Activated naive CD8-positive, alpha-beta T cell treated with anti-CD3 and anti-CD28 coated beads, Interleukin-2, amount 50 U/mL, for 24 hours (primary cell): Measurements from ENCODE around the gene PPM1H.

Experiments used
- ATAC-seq: fragments of 150-1000 bp; cut with Tn5 transposase; one replicate; pipeline ENCODE4 v1.10.0; 2021
- DNase-seq: peaks from one replicate; pipeline ENCODE4 v3.0.0; 2021
- H3K27ac Mint-ChIP-seq: one replicate; pipeline ENCODE4 v1.8.0; 2021; ENCODE audit warnings: mild to moderate bottlenecking, mixed read lengths
- H3K27me3 Mint-ChIP-seq: one replicate; pipeline ENCODE4 v1.8.0; 2021; ENCODE audit warnings: mixed read lengths
- H3K36me3 Mint-ChIP-seq: one replicate; pipeline ENCODE4 v1.8.0; 2021; ENCODE audit warnings: low read depth, mixed read lengths
- H3K4me1 Mint-ChIP-seq: one replicate; pipeline ENCODE4 v1.8.0; 2021; ENCODE audit warnings: mixed read lengths
- H3K4me3 Mint-ChIP-seq: one replicate; pipeline ENCODE4 v1.8.0; 2021; ENCODE audit warnings: mild to moderate bottlenecking, moderate library complexity, mixed read lengths
- H3K9me3 Mint-ChIP-seq: one replicate; pipeline ENCODE4 v1.8.0; 2021; ENCODE audit warnings: mixed read lengths

PPM1H gene

DNA sequence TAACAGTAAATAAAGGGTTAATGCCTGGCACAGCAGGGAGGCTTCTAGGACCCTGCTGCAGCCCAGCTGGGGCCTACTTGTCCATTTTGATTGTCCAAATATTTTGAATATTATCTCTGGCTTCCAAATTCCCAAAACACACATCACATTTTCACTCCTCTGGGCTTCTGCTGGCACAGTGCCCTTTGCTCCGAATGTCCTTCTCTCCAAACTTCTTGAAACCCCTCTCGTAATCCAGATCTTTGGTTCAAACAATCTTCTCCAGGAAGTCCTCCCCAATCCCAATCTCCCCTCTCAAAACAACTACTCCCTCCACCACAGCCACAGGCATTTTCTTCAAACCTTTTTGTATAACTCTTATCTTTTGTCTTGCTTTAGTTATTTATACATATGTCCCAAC is 225.6 kb downstream of the PPM1H start:
- ATAC-seq (no peak), DNase-seq (no peak)
- Mint-ChIP-seq H3K27me3 (peaks cover 3% of the 10 kb centered on the region), H3K4me3 (no peak overlapping the region), H3K27ac (no peak overlapping the region), H3K4me1 (no peaks in the 10 kb centered on the region), H3K9me3 (no peaks in the 10 kb centered on the region), H3K36me3 (no peaks in the 10 kb centered on the region)

DNA sequence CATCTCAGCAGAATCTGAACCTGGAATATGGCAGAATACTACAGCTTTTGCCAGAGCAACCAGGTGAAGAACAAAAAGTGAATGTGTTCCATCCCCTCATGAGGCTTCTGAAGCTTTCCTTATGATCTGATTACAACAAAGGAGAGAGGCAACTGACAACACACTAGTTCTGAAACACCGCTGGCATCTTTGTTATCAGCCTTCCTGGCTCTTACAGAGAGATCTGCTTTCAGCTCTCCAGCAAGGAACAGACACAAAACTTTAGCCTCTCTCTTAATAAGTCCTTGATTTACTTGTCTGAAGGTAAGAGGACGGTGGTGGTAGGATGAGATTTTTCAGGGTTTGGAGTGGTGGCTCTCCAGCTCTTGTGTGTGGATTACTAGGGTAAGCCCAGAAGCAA is 227.0 kb downstream of the PPM1H start:
- H3K4me1 Mint-ChIP-seq = no peaks in the 10 kb centered on the region
- no peak overlapping the region for H3K4me3 Mint-ChIP-seq
- ATAC-seq = no peak
- no peaks in the 10 kb centered on the region for H3K9me3 Mint-ChIP-seq
- H3K27ac Mint-ChIP-seq = no peak overlapping the region
- no peak for DNase-seq
- H3K27me3 Mint-ChIP-seq = peaks cover 3% of the 10 kb centered on the region
- no peaks in the 10 kb centered on the region for H3K36me3 Mint-ChIP-seq

DNA sequence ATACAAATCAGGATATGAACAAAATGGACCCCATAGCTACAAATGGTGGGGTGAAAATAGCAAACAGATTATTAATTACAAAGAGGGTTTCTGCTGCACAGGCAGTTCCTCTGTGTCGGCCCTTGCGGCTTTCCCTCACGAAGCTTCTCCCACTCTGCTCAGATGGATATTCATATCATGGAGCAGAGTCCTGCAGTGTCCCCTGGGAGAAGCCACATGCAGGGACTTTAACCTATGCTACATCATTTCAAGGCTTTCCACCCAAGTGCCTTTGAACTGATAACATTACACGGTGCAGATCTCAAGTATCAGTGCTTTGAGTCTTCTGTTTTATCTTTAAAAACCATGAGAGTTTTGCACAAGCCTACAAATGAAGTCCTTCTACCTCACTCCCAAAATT is 229.1 kb downstream of the PPM1H start:
- Mint-ChIP-seq H3K4me1 (no peaks in the 10 kb centered on the region), H3K4me3 (no peak overlapping the region), H3K36me3 (no peaks in the 10 kb centered on the region), H3K9me3 (no peaks in the 10 kb centered on the region), H3K27me3 (peaks cover 3% of the 10 kb centered on the region), H3K27ac (no peak overlapping the region)
- DNase-seq = no peak
- ATAC-seq = no peak

DNA sequence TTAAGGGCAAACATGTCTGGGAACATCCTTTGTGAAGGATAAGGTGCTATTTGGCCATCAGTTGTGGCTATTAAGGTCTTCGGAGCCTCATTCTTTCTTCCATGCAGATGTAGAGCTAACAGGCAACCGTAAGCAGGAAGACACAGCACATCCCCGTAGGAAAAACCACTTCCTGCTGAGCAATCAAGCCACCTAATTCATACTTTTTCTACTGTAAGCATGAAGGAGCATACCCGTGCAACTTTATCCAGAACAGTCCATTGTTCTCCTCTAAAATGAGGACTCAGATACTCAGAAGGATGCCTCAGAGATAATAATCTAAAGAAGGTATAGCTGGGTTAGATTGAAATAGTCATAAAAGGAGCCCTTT is 232.0 kb downstream of the PPM1H start:
- Mint-ChIP-seq H3K9me3 (no peaks in the 10 kb centered on the region), H3K27me3 (no peaks in the 10 kb centered on the region), H3K4me1 (peaks cover 3% of the 10 kb centered on the region), H3K27ac (no peak overlapping the region), H3K36me3 (no peaks in the 10 kb centered on the region), H3K4me3 (no peak overlapping the region)
- no peak for DNase-seq
- ATAC-seq = no peak

DNA sequence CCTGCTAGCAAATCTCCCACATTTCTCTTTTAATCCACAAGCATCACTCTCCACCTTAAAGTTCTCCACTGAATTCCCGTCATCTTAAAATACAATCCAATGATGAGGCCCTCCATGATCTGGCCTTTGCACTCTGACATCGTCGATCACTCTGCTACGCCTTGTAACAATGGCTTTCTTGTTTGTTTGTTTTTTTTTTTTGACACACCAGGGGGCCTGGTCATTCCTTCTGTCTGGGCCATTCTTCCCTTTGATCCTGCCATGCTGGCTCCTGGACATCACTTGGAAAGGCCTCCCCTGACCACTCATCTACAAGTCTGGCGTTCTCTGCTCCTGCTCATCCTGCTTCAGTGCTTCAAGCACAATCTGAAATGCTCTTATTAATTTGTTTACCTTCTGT is 233.5 kb downstream of the PPM1H start:
- ATAC-seq (no peak), DNase-seq (no peak)
- Mint-ChIP-seq H3K27me3 (no peaks in the 10 kb centered on the region), H3K27ac (no peak overlapping the region), H3K36me3 (no peaks in the 10 kb centered on the region), H3K9me3 (no peaks in the 10 kb centered on the region), H3K4me3 (no peak overlapping the region), H3K4me1 (peaks cover 3% of the 10 kb centered on the region)

DNA sequence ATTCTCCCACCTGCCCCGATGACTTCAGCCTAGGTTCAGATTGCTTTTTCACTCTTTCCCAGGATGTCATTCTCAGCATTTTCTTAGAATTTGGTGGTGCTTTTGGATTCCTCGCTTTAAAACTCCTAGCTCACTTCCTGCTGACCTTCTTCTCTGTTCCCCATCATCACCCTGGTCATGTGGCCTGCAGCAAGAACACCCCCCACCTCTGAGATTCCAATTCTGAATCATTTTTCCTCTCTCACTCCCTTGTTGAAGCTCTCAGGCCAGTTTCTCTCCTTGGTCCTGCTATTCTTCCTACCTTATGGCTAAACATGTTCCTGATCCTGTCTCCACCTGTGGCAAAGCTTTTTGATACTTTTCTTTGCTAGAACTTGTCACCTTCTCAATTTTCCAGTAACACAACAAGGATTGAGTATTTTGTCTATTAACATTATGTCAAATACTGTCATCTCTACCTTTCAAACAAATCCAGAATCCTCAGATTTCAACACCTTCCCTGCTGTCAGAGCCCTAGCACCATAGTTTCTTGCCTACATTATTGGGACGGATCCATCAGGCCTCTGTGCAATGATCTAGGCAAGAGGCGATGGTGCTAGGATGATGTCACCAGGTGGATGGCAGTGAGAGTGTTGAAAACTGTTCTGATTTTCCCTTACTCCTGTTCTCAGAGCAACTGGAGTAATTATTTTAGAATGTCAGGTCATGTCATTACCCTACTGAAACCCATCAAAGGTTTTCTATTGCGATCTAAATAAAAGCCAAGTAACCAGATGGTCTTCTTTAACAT is 234.7 kb downstream of the PPM1H start:
- H3K27me3 Mint-ChIP-seq = no peaks in the 10 kb centered on the region
- no peaks in the 10 kb centered on the region for H3K9me3 Mint-ChIP-seq
- DNase-seq (no peak), ATAC-seq (peak; percentile 42)
- no peaks in the 10 kb centered on the region for H3K36me3 Mint-ChIP-seq
- H3K27ac Mint-ChIP-seq = no peak overlapping the region
- peaks cover 3% of the 10 kb centered on the region for H3K4me1 Mint-ChIP-seq
- H3K4me3 Mint-ChIP-seq = no peak overlapping the region

DNA sequence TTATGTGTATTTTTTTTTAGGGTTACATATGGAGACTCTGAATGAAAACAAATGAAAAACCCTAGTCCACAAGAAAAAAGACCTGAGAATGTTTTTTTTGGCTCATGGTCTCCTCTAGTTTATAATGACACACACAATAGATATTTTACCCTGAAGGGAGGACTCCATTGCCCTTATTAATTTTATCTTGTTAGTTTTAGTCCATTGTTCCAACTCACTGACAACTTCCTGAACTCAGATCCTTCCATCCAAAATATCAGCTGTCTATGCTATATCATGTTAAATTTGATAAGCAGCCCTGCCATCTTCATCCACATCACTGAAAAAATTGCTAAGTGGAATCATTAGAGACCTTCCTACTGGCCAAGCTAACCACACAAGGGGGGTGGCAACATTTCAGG is 236.2 kb downstream of the PPM1H start:
- Mint-ChIP-seq H3K27me3 (no peaks in the 10 kb centered on the region), H3K36me3 (no peaks in the 10 kb centered on the region), H3K9me3 (no peaks in the 10 kb centered on the region), H3K27ac (no peak overlapping the region), H3K4me3 (no peak overlapping the region), H3K4me1 (peaks cover 3% of the 10 kb centered on the region)
- DNase-seq (no peak), ATAC-seq (no peak)

DNA sequence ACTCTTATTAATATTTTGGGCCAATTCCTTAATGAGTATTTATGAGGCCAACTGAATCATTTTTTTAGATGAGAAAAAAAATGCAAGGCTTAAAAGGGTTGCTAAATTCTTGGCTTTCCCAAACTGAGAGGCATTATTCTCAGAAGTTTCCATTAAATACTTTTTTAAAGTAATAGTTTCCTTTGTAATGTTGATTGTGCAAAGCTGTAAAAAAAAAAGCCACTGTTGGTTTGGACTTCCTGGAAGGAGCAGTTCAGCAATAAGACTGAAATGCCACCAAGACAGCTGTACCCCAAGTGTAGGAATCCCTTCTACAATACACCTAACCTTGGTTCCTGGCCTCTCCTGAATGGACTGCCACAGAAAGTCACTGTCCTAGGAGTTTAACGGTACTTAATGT is 237.1 kb downstream of the PPM1H start:
- Mint-ChIP-seq H3K27me3 (no peaks in the 10 kb centered on the region), H3K4me3 (no peak overlapping the region), H3K4me1 (peaks cover 3% of the 10 kb centered on the region), H3K36me3 (no peaks in the 10 kb centered on the region), H3K9me3 (no peaks in the 10 kb centered on the region), H3K27ac (no peak overlapping the region)
- ATAC-seq (no peak), DNase-seq (no peak)

DNA sequence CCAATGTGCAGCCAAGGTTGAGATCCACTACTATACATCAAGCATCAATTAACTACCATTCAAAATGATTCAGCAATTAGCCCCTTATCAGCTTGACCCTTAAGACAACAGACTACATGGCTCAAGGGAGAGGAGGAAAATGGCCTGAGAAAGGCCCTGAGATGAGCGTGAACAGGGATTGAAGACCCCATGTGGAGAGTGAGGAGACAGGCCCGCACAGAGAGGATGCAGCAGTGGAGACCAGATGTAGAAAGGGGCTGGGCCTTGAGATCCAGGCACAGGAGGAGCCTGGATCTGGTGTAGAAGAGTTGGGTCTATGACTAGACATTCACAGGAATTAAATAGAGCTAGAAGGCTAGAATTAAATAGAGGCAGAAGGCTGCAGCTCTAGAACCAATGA is 239.3 kb downstream of the PPM1H start:
- Mint-ChIP-seq H3K4me3 (no peak overlapping the region), H3K36me3 (no peaks in the 10 kb centered on the region), H3K27ac (no peak overlapping the region), H3K4me1 (peaks cover 3% of the 10 kb centered on the region), H3K9me3 (no peaks in the 10 kb centered on the region), H3K27me3 (no peaks in the 10 kb centered on the region)
- DNase-seq (no peak), ATAC-seq (no peak)

DNA sequence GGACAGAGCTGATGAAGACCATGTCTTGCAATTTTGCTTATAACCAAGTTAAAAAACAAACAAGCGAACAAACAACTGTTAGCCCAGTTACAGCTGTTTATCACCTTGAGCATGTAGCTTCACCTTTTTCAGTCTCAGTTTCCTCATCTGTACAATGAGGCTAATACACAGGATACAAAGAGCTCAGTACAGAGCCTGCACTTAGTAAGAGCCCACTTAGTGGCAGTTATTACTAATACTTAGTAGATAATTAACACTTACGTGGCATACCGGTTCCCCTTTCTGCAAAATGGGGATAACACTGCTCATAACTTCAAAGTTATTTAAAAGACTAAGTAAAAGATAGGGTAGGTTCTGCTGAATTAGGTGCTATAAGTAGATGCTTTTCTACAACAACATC is 240.3 kb downstream of the PPM1H start:
- H3K36me3 Mint-ChIP-seq = no peaks in the 10 kb centered on the region
- H3K4me3 Mint-ChIP-seq = no peak overlapping the region
- no peaks in the 10 kb centered on the region for H3K9me3 Mint-ChIP-seq
- no peaks in the 10 kb centered on the region for H3K27me3 Mint-ChIP-seq
- no peak overlapping the region for H3K27ac Mint-ChIP-seq
- DNase-seq = no peak
- peaks cover 3% of the 10 kb centered on the region for H3K4me1 Mint-ChIP-seq
- ATAC-seq = no peak

DNA sequence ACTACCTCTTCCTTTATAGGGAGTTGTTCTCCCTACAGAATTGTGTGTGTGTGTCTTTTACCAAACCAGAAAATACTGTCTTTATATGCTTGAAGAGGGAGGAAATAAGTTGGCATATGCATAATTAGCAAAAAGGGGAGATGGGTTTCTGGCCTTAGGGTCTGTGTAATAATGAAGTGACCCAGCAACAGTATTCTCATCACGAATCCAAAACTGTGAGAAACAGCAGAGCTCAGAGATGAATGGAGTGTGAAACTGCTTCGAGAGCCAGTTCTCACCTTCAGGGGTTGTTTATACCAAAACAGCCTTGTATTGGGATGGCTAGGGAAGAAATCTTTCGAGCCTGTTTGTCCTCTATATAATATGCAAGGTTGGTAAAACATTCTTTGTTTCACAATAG is 240.8 kb downstream of the PPM1H start:
- Mint-ChIP-seq H3K4me3 (no peak overlapping the region), H3K27ac (no peak overlapping the region), H3K9me3 (no peaks in the 10 kb centered on the region), H3K27me3 (no peaks in the 10 kb centered on the region), H3K4me1 (peaks cover 3% of the 10 kb centered on the region), H3K36me3 (no peaks in the 10 kb centered on the region)
- ATAC-seq = no peak
- DNase-seq = no peak

DNA sequence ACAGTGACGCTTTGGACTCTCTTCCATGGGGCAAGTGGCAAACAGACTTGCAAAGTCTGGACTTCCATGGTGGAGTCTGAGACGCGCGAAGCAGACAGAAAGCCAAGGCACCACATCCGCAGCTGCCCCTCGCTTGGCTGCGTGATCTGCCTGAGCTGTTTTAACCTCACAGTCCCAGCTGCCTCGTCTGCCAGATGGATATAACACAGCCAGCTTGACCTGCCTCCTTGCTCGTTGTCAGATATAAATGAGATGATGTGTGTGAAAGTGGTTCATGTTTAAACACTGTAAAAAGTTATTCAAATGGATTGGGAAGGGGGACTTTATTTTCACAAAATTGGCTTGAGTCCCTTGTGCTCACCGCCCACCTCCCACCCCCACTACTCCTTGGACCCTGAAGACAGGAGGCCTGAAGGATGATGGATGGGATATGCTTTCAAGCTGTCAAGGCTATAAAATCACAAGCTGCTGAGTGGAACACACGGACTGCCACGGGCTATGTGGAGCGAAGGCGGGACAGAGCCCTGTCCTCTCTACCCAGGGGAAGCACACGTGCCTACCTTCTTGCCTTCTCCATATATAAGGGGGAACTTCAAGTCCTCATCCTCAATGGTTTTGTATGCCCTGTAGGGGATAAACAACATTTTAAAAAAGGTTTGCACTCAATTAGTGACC is 241.4 kb downstream of the PPM1H start:
- Mint-ChIP-seq H3K4me3 (no peak overlapping the region), H3K9me3 (no peaks in the 10 kb centered on the region), H3K27me3 (no peaks in the 10 kb centered on the region), H3K4me1 (peaks cover 3% of the 10 kb centered on the region), H3K36me3 (no peaks in the 10 kb centered on the region), H3K27ac (no peak overlapping the region)
- DNase-seq (no peak), ATAC-seq (no peak)

DNA sequence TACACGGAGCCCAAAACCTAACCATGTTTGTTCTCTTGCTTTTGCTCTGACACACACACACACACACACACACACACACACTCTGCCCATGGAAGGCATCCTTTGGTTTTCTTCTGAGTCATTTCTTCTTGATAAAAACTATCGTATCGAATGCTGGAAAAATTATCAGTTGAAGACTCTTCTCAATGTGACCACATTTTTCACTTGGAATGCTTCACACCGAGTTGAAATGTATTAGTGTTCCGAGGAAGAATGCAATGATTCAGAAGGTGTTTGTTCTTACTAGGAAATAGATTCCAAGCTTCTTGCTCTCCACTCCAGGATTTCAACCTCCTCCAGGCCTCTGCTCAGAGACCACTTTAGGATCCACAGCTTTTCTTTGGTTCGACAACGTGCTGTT is 242.1 kb downstream of the PPM1H start:
- Mint-ChIP-seq H3K27me3 (no peaks in the 10 kb centered on the region), H3K4me1 (no peaks in the 10 kb centered on the region), H3K9me3 (no peaks in the 10 kb centered on the region), H3K4me3 (no peak overlapping the region), H3K27ac (no peak overlapping the region), H3K36me3 (no peaks in the 10 kb centered on the region)
- ATAC-seq (no peak), DNase-seq (no peak)

DNA sequence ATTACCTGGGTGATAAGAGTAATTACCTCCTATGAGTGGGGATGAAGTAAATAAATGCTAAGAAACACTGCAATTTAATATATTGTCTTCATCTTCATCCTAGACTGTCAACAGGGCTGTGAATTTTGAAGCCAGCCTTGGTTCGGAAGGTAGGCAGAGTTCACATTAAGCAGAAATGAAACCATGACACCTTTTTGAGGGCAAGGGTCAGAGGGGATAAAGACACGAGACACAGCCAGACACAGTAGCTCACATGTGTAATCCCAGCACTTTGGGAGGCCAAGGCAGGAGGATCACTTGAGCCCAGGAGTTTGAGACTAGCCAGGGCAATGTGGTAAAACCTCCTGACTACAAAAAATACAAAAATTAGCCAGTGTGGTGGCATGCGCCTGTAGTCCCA is 243.6 kb downstream of the PPM1H start:
- H3K4me1 Mint-ChIP-seq = no peaks in the 10 kb centered on the region
- no peak overlapping the region for H3K4me3 Mint-ChIP-seq
- ATAC-seq (no peak), DNase-seq (no peak)
- H3K9me3 Mint-ChIP-seq = no peaks in the 10 kb centered on the region
- no peak overlapping the region for H3K27ac Mint-ChIP-seq
- H3K27me3 Mint-ChIP-seq = no peaks in the 10 kb centered on the region
- H3K36me3 Mint-ChIP-seq = no peaks in the 10 kb centered on the region

DNA sequence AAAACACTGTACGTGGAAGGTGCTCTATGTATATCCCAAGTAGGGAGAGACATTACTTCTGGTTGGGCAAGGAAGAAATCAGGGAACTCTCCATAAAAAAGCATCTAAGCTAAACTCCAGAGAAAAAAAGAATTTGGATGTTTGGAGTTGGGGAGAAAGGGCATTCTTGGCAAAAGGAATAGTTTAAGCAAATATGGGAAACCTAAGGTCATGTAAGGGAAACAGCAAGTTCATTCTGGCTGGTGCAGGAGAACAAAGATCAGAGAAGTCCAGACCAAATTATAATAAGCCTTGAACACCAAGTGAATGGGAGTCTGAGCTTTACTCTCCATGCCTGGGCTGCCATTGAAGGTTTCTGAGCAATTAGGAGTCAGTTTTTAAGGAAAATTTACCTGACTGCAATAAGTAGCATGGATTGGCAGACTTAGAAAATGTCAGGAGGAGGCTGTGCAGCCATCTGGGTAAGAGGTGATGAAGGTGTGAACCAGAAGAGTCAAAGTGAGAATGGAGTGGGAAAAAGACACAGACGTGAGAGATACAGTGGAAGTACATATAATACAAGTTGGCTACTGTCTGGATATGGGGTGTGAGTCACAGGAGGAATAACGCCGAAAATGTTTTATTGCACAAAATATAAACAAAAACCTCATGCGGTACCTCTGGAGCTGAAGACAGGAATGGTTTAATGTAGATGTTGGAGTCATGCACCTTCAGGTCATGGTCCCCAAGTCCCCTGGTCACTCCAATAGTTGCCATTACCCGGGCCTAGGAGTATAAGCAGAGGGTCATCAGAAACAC is 245.7 kb downstream of the PPM1H start:
- Mint-ChIP-seq H3K27ac (no peak overlapping the region), H3K9me3 (no peaks in the 10 kb centered on the region), H3K36me3 (no peaks in the 10 kb centered on the region), H3K27me3 (no peaks in the 10 kb centered on the region), H3K4me1 (no peaks in the 10 kb centered on the region), H3K4me3 (no peak overlapping the region)
- DNase-seq (no peak), ATAC-seq (no peak)
